Measurements from ENCODE around the gene TEX30. TPM values are rescaled to one million over a fixed set of nuclear protein-coding genes. Genes with fewer than 3 reads are reported as not detected.

Gene TEX30
- total RNA-seq, 1 donor from 2014 or later = 4.7 TPM

DNA sequence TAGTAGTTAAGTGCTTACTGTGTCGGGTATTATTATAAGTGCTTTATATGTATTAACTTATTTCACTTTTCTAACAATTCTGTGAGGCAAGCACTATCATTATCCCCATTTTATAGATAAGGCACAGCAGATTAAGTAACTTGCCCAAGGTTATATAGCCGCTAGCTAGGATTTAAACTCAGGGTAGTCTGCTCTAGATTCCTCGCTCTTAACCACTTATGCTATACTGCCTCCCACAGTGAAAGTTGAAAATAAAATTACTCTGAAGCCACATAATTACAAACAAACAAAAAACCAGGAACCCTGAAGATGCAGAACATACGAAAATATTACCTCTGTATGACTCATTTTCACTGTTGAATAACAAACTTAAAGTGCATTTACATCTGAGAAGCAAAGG, 3.9 kb downstream of the TEX30 start:
- Histone ChIP-seq H3K9me3 (ENCODE audit: control insufficient read depth in 3 of 3, low read length in 3 of 3) (no peaks in the 10 kb centered on the region), H3K36me3 (ENCODE audit: control insufficient read depth in 3 of 3, insufficient read depth in 3 of 3, low read length in 3 of 3) (peaks cover 0 to 7% (median 5%) of the 10 kb centered on the region in 3 donors), H3K4me3 (ENCODE audit: low read length in 3 of 3) (no peak overlapping the region), H3K4me1 (ENCODE audit: control insufficient read depth in 3 of 3, insufficient read depth in 3 of 3, low read length in 3 of 3) (peaks cover 5 to 20% (median 6%) of the 10 kb centered on the region in 3 donors), H3K27me3 (ENCODE audit: control insufficient read depth in 3 of 3, insufficient read depth in 3 of 3, low read length in 3 of 3) (no peaks in the 10 kb centered on the region), H3K27ac (ENCODE audit: low read depth, low read length) (no peak overlapping the region), H3K9ac (ENCODE audit: low read depth in 1 of 3, low read length in 3 of 3) (no peak overlapping the region)

DNA sequence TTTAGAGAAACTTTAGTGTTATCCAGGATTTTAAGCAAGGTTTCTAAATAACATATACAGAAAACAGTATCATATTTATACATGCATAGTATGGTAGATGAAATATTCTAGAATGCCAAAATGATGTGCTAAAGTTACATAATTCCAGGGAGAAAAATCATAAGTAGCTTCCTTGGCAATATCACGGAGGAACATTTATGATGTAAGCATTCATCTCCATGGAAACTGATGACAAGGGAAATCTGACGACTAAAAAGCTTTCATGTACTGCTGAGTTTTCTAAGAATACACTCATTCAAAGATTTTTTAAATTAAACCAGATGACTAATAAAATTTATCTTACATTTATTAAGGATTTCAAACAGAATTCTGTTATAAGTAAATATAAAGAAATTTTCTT, 4.7 kb downstream of the TEX30 start:
- no peaks in the 10 kb centered on the region for H3K9me3 ChIP-seq (ENCODE audit: control insufficient read depth in 3 of 3, low read length in 3 of 3)
- H3K9ac ChIP-seq (ENCODE audit: low read depth in 1 of 3, low read length in 3 of 3) = no peak overlapping the region
- H3K4me3 ChIP-seq (ENCODE audit: low read length in 3 of 3) = no peak overlapping the region
- peaks cover under 1 to 16% (median 2%) of the 10 kb centered on the region in 3 donors for H3K4me1 ChIP-seq (ENCODE audit: control insufficient read depth in 3 of 3, insufficient read depth in 3 of 3, low read length in 3 of 3)
- no peak overlapping the region for H3K27ac ChIP-seq (ENCODE audit: low read depth, low read length)
- no peaks in the 10 kb centered on the region for H3K27me3 ChIP-seq (ENCODE audit: control insufficient read depth in 3 of 3, insufficient read depth in 3 of 3, low read length in 3 of 3)
- H3K36me3 ChIP-seq (ENCODE audit: control insufficient read depth in 3 of 3, insufficient read depth in 3 of 3, low read length in 3 of 3) = peaks cover 0 to 7% (median 5%) of the 10 kb centered on the region in 3 donors

- Histone ChIP-seq H3K4me3 (ENCODE audit: low read length in 3 of 3) (no peak overlapping the region), H3K9ac (ENCODE audit: low read depth in 1 of 3, low read length in 3 of 3) (no peak overlapping the region), H3K4me1 (ENCODE audit: control insufficient read depth in 3 of 3, insufficient read depth in 3 of 3, low read length in 3 of 3) (no peaks in the 10 kb centered on the region), H3K27ac (ENCODE audit: low read depth, low read length) (no peak overlapping the region), H3K9me3 (ENCODE audit: control insufficient read depth in 3 of 3, low read length in 3 of 3) (no peaks in the 10 kb centered on the region), H3K36me3 (ENCODE audit: control insufficient read depth in 3 of 3, insufficient read depth in 3 of 3, low read length in 3 of 3) (peaks cover 0 to 7% (median 5%) of the 10 kb centered on the region in 3 donors), H3K27me3 (ENCODE audit: control insufficient read depth in 3 of 3, insufficient read depth in 3 of 3, low read length in 3 of 3) (no peaks in the 10 kb centered on the region)
Measured at GRCh38 chr13:102763741-102764140, 9.8 kb downstream of the TEX30 start.

DNA sequence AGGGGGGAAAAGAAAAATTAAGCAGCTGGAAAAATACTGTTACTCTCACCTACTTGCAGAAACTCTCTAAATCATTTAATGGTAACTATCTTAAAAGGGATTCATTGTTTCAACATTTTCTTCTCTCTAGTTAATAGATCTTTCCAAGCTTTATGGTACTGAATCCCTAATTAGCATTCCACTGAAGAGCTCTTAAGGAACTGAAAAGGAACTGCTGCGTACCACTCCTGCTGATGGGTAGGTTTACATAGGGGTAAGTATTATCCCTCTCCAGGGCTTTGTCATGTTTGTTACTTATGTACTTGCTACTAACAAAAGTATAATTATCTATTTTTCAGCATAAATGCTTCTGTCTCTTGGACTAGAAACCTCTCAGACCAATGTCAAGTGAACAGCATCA, 12.5 kb downstream of the TEX30 start:
- Histone ChIP-seq H3K27me3 (ENCODE audit: control insufficient read depth in 3 of 3, insufficient read depth in 3 of 3, low read length in 3 of 3) (no peaks in the 10 kb centered on the region), H3K9ac (ENCODE audit: low read depth in 1 of 3, low read length in 3 of 3) (no peak overlapping the region), H3K27ac (ENCODE audit: low read depth, low read length) (no peak overlapping the region), H3K4me1 (ENCODE audit: control insufficient read depth in 3 of 3, insufficient read depth in 3 of 3, low read length in 3 of 3) (no peaks in the 10 kb centered on the region), H3K4me3 (ENCODE audit: low read length in 3 of 3) (no peak overlapping the region), H3K36me3 (ENCODE audit: control insufficient read depth in 3 of 3, insufficient read depth in 3 of 3, low read length in 3 of 3) (peaks cover 0 to 5% (median 0%) of the 10 kb centered on the region in 3 donors), H3K9me3 (ENCODE audit: control insufficient read depth in 3 of 3, low read length in 3 of 3) (no peaks in the 10 kb centered on the region)

- Histone ChIP-seq H3K27ac (ENCODE audit: low read depth, low read length) (no peak overlapping the region), H3K9me3 (ENCODE audit: control insufficient read depth in 3 of 3, low read length in 3 of 3) (no peaks in the 10 kb centered on the region), H3K36me3 (ENCODE audit: control insufficient read depth in 3 of 3, insufficient read depth in 3 of 3, low read length in 3 of 3) (no peaks in the 10 kb centered on the region), H3K4me1 (ENCODE audit: control insufficient read depth in 3 of 3, insufficient read depth in 3 of 3, low read length in 3 of 3) (no peaks in the 10 kb centered on the region), H3K4me3 (ENCODE audit: low read length in 3 of 3) (no peak overlapping the region), H3K27me3 (ENCODE audit: control insufficient read depth in 3 of 3, insufficient read depth in 3 of 3, low read length in 3 of 3) (no peaks in the 10 kb centered on the region), H3K9ac (ENCODE audit: low read depth in 1 of 3, low read length in 3 of 3) (no peak overlapping the region)
Measured at GRCh38 chr13:102758842-102759241, 14.7 kb downstream of the TEX30 start.

- Histone ChIP-seq H3K9me3 (ENCODE audit: control insufficient read depth in 3 of 3, low read length in 3 of 3) (no peaks in the 10 kb centered on the region), H3K27ac (ENCODE audit: low read depth, low read length) (no peak overlapping the region), H3K9ac (ENCODE audit: low read depth in 1 of 3, low read length in 3 of 3) (no peak overlapping the region), H3K27me3 (ENCODE audit: control insufficient read depth in 3 of 3, insufficient read depth in 3 of 3, low read length in 3 of 3) (no peaks in the 10 kb centered on the region), H3K4me3 (ENCODE audit: low read length in 3 of 3) (no peak overlapping the region), H3K4me1 (ENCODE audit: control insufficient read depth in 3 of 3, insufficient read depth in 3 of 3, low read length in 3 of 3) (no peaks in the 10 kb centered on the region), H3K36me3 (ENCODE audit: control insufficient read depth in 3 of 3, insufficient read depth in 3 of 3, low read length in 3 of 3) (no peaks in the 10 kb centered on the region)
Measured at GRCh38 chr13:102757006-102757405, 16.6 kb downstream of the TEX30 start.

- no peak overlapping the region for H3K4me3 ChIP-seq (ENCODE audit: low read length in 3 of 3)
Measured at GRCh38 chr13:102751886-102752285, 21.7 kb downstream of the TEX30 start.

DNA sequence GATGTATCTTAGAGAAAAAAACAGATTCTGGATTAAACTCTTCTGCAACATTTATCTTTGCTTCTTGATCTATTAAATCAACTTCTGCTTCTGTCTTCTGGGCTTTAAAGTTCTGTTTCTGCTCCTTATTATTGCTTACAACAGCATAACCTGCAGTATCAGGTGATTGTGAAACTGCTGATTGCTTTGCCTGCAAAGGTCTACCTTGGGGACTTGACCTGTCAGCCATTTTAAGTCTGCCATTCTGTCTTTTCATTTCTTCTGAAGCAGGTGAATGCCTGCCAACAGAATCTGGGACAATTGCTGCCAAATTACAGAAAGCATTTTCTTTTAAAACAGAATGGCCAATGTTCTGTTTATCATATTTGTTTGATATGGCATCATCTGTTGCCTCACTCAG, 31.1 kb downstream of the TEX30 start:
- Histone ChIP-seq H3K4me3 (ENCODE audit: low read length in 3 of 3) (no peak overlapping the region), H3K9me3 (ENCODE audit: control insufficient read depth in 3 of 3, low read length in 3 of 3) (no peaks in the 10 kb centered on the region), H3K27me3 (ENCODE audit: control insufficient read depth in 3 of 3, insufficient read depth in 3 of 3, low read length in 3 of 3) (no peaks in the 10 kb centered on the region), H3K27ac (ENCODE audit: low read depth, low read length) (no peak overlapping the region), H3K9ac (ENCODE audit: low read depth in 1 of 3, low read length in 3 of 3) (no peak overlapping the region), H3K36me3 (ENCODE audit: control insufficient read depth in 3 of 3, insufficient read depth in 3 of 3, low read length in 3 of 3) (no peaks in the 10 kb centered on the region), H3K4me1 (ENCODE audit: control insufficient read depth in 3 of 3, insufficient read depth in 3 of 3, low read length in 3 of 3) (no peaks in the 10 kb centered on the region)

More at GRCh38 chr13:102751886-102752285, 21.7 kb downstream of the TEX30 start:
- Histone ChIP-seq H3K36me3 (ENCODE audit: control insufficient read depth in 3 of 3, insufficient read depth in 3 of 3, low read length in 3 of 3) (no peaks in the 10 kb centered on the region), H3K9me3 (ENCODE audit: control insufficient read depth in 3 of 3, low read length in 3 of 3) (no peaks in the 10 kb centered on the region), H3K27ac (ENCODE audit: low read depth, low read length) (no peak overlapping the region), H3K9ac (ENCODE audit: low read depth in 1 of 3, low read length in 3 of 3) (no peak overlapping the region), H3K4me1 (ENCODE audit: control insufficient read depth in 3 of 3, insufficient read depth in 3 of 3, low read length in 3 of 3) (no peaks in the 10 kb centered on the region), H3K27me3 (ENCODE audit: control insufficient read depth in 3 of 3, insufficient read depth in 3 of 3, low read length in 3 of 3) (no peaks in the 10 kb centered on the region)

DNA sequence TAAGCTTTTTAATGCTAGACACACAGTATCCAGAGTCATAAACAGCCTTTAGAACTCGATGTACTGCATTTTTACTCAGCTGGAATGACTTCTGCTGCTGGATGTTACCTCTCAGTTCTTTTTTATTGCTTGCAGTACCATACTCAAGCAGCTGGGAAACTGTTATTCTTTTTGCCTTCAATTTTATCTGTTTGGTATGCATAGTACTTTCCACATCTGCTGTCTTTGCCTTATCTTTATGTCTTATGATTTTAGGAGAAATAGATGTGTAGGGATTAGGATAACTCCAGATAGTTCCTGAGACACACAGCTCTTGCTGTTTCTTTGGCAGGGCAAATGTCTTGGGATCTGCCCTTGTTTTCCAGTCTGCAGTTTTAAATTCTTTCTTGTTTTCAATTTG, 31.5 kb downstream of the TEX30 start:
- H3K4me1 ChIP-seq (ENCODE audit: control insufficient read depth in 3 of 3, insufficient read depth in 3 of 3, low read length in 3 of 3) = no peaks in the 10 kb centered on the region
- no peaks in the 10 kb centered on the region for H3K36me3 ChIP-seq (ENCODE audit: control insufficient read depth in 3 of 3, insufficient read depth in 3 of 3, low read length in 3 of 3)
- no peak overlapping the region for H3K9ac ChIP-seq (ENCODE audit: low read depth in 1 of 3, low read length in 3 of 3)
- no peaks in the 10 kb centered on the region for H3K9me3 ChIP-seq (ENCODE audit: control insufficient read depth in 3 of 3, low read length in 3 of 3)
- no peak overlapping the region for H3K27ac ChIP-seq (ENCODE audit: low read depth, low read length)
- H3K27me3 ChIP-seq (ENCODE audit: control insufficient read depth in 3 of 3, insufficient read depth in 3 of 3, low read length in 3 of 3) = no peaks in the 10 kb centered on the region
- H3K4me3 ChIP-seq (ENCODE audit: low read length in 3 of 3) = no peak overlapping the region

GRCh38 chr13:102729560-102730270, 43.9 kb downstream of the TEX30 start:
- Histone ChIP-seq H3K36me3 (ENCODE audit: control insufficient read depth in 3 of 3, insufficient read depth in 3 of 3, low read length in 3 of 3) (no peaks in the 10 kb centered on the region), H3K9ac (ENCODE audit: low read depth in 1 of 3, low read length in 3 of 3) (no peak overlapping the region), H3K9me3 (ENCODE audit: control insufficient read depth in 3 of 3, low read length in 3 of 3) (no peaks in the 10 kb centered on the region), H3K27ac (ENCODE audit: low read depth, low read length) (no peak overlapping the region), H3K27me3 (ENCODE audit: control insufficient read depth in 3 of 3, insufficient read depth in 3 of 3, low read length in 3 of 3) (no peaks in the 10 kb centered on the region), H3K4me3 (ENCODE audit: low read length in 3 of 3) (no peak overlapping the region), H3K4me1 (ENCODE audit: control insufficient read depth in 3 of 3, insufficient read depth in 3 of 3, low read length in 3 of 3) (no peaks in the 10 kb centered on the region)

Measured in skeletal muscle tissue (tissue), 4 donors.